GM19397 (cell line): Measurements from ENCODE around the gene TRIP10.
"Not testable (repeated sequence)": the region's sequence is repeated elsewhere in the genome, so short reads cannot be mapped to it uniquely, and the experiment has no call there.

Experiments used
- ATAC-seq: cut with Tn5 transposase; IDR thresholded peaks from one replicate; pipeline ENCODE4 v1.9.1; 2021; ENCODE audit warnings: mild to moderate bottlenecking, moderate library complexity; ENCODE audit not compliant: unreplicated experiment

TRIP10 gene

DNA sequence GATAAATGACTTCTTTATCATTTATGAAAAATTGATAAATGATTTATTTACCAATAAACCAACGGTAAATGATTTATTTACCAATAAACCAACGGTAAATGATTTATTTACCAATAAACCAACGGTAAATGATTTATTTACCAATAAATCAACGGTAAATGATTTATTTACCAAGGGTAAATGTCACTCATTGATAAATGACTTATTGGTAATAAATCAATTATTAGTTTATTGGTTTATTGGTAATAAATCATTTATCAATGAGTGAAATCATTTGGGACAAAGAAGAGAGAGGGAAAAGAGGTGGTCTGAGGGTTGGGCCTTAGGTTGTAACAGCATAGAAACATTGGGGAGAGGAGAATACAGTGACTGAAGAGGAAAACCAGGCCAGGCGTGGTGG lies 54.5 kb downstream of the TRIP10 start:
- no peak for ATAC-seq

DNA sequence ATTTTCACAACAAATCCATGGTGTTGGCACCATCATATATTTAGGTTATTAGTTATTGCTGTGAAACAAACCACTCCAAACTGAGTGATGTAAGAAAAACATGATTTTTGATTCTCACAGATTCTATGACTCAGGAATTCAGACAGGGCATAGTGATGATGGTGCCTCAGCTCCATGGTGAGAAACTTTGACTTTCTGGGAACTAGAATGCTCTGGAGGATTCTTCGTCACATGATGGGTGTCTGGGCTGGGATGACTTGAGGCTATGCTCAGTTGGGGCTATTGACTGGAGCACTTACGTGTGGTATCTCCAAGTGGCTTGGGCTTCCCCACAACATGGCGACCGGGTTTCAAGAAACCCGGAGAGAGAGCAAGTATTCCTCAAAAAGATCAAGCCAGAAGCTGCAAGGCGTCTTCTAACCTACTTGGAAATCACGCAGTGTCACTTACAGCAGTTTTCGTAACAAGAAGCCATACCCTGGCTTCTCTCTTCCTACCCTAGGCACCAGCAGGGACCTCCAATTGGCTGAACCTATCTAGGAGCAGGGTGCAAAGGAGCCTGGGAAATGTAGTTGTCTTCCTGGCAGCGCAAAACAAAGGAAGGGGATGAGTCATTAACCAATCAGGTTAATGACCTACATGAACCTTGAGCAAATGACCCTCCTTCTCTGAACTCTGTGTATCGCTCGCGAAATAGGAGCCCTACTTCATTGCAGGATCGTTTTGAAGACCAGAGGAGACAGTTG lies 55.4 kb downstream of the TRIP10 start:
- ATAC-seq, result no peak

DNA sequence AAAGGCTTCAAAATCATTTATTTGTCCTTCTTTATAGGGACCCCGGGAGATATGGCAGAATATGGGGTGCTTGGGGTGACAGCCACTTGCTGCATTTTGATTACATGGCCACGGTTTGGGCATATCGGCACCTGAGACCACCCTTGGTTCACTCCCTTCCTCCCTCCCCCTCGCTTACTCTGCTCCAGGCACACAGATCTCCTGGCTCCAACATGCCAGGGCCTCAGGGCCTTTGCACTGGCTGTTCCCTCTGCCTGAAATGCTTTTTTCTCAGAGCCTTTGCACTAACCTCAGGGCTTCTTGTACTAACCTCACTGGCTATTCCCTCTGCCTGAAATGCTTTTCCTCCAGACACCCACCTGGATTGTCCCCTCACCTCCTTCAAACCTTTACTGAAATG lies 56.8 kb downstream of the TRIP10 start:
- ATAC-seq, result no peak

DNA sequence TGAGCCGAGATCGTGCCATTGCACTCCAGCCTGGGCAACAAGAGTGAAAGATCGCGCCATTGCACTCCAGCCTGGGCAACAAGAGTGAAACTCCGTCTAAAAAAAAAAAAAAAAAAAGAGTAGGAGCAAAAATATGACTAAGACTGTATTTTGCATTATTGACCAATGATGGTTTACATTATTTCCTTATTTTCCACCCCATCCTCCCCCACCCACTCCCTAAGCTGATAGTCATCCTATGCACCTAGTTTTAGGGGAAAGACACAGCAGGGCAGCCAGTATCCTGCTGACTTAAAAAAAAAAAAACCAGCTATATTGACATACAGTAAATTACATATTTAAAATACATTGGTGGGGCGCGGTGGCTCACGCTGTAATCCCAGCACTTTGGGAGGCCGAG lies 58.2 kb downstream of the TRIP10 start:
- no peak for ATAC-seq

DNA sequence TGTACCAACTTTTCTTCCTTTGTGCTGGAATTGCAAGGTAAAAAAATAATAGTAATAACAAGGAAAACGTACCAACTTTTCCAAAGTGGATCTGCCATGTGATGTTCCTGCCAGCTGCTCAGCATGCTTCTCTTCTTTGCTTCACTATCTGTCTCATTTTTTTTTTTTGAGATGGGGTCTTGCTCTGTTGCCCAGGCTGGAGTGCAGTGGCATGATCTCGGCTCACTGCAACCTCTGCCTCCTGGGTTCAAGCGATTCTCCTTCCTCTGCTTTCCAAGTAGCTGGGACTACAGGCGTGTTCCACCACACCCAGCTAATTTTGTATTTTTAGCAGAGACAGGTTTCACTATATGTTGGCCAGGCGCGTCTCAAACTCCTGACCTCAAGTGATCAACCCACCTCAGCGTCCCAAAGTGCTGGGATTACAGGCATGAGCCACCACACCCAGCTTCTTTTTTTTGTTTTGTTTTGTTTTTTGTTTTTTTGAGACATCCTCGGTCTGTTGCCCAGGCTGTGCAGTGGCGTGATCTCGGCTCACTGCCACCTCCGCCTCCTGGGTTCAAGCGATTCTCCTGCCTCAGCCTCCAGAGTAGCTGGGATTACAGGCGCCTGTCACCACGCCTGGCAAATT lies 60.8 kb downstream of the TRIP10 start:
- not testable (repeated sequence) for ATAC-seq

DNA sequence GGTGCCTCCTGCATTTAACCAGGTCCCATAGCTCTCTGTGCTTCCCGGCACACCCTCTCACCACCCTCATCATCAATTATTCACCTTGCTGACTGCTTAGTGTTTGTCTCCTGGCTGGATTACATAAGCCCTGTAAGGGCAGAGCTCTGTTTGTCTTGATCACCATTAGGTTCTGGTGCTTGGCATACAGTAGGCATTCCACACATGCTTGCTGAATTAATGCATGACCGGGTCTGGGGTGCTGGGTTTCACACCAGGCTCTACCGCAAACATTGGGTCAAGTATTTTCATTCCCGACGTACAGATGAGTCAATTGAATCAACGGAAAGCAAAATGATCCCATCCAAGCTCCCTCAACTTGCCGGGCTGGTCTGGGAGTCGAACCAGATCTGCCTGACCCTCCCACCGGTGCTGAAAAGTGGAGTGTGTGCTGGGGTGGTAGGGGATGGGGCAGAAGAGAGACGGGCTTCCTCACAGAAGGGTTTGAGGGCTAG lies 61.6 kb downstream of the TRIP10 start:
- ATAC-seq, result no peak
